Neural cell (in vitro differentiated cells): ENCODE results near the gene PRRT1B.

Source experiments
- EP300 ChIP-seq: fragments of 450-650 bp; conservative IDR thresholded peaks from 2 replicates; pipeline ENCODE4 v1.6.1; 2014; ENCODE audit warnings: antibody characterized with exemption, mild to moderate bottlenecking, moderate library complexity; ENCODE audit not compliant: poor library complexity, severe bottlenecking
- EZH2 ChIP-seq: fragments of 200-600, 300-800 bp; shearing (Covaris generic), sonication (generic); IDR thresholded peaks from 2 replicates; pipeline ENCODE4 v1.6.1; 2014; ENCODE audit warnings: antibody characterized with exemption, low read length, borderline replicate concordance, mild to moderate bottlenecking; ENCODE audit not compliant: insufficient read depth, poor library complexity, severe bottlenecking
- MXI1 ChIP-seq: fragments of 450-650 bp; conservative IDR thresholded peaks from 2 replicates; pipeline ENCODE4 v1.6.1; 2014; ENCODE audit warnings: antibody characterized with exemption, mild to moderate bottlenecking; ENCODE audit not compliant: poor library complexity, severe bottlenecking
- POLR2AphosphoS5 ChIP-seq: IDR thresholded peaks from 2 replicates; pipeline ENCODE4 v1.6.1; 2012
- TF ChIP-seq, protein P1 (sequence below): fragments of 450-650 bp; IDR thresholded peaks from 2 replicates; pipeline ENCODE4 v1.5.1; 2014; ENCODE audit warnings: antibody characterized with exemption, mild to moderate bottlenecking, moderate library complexity; ENCODE audit not compliant: poor library complexity, severe bottlenecking

DNA sequence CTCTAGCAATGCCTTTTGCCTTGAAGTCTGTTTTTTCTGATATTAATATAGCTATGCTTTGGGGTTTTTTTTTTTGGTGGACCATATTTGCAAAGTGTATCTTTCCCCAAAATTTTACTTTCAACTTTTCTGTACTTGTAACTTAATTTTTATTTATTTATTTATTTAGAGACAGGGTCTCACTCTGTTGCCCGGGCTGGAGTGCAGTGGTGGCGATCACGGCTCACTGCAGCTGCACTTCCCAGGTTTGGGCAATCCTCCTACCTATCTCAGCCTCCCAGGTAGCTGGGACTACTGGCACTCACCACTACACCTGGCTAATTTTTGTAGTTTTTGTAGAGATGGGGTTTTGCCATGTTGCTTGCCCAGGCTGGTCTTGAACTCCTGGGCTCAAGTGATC, 20.8 kb downstream of the PRRT1B start:
- TF ChIP-seq EP300 (no peak), POLR2AphosphoS5 (no peak), EZH2 (no peak), MXI1 (no peak)
- TF ChIP-seq, protein P1, sequence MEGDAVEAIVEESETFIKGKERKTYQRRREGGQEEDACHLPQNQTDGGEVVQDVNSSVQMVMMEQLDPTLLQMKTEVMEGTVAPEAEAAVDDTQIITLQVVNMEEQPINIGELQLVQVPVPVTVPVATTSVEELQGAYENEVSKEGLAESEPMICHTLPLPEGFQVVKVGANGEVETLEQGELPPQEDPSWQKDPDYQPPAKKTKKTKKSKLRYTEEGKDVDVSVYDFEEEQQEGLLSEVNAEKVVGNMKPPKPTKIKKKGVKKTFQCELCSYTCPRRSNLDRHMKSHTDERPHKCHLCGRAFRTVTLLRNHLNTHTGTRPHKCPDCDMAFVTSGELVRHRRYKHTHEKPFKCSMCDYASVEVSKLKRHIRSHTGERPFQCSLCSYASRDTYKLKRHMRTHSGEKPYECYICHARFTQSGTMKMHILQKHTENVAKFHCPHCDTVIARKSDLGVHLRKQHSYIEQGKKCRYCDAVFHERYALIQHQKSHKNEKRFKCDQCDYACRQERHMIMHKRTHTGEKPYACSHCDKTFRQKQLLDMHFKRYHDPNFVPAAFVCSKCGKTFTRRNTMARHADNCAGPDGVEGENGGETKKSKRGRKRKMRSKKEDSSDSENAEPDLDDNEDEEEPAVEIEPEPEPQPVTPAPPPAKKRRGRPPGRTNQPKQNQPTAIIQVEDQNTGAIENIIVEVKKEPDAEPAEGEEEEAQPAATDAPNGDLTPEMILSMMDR = no peak
